A549 (cell line): ENCODE data around the gene MT1HL1.

Experiments used
- BHLHE40 ChIP-seq: IDR thresholded peaks from 2 replicates; pipeline ENCODE4 v1.6.1; 2012; ENCODE audit warnings: low read depth, low read length, inconsistent platforms
- CHD2 ChIP-seq: fragments of 150-350 bp; IDR thresholded peaks from 2 replicates; pipeline ENCODE4 v1.6.1; 2014; ENCODE audit warnings: low read length; ENCODE audit not compliant: partially characterized antibody
- CHD4 ChIP-seq: fragments of 200-600 bp; sonication (generic); IDR thresholded peaks from 2 replicates; pipeline ENCODE4 v1.6.1; 2016; ENCODE audit warnings: antibody characterized with exemption, mild to moderate bottlenecking, borderline replicate concordance
- ESRRA ChIP-seq: fragments of 150-350 bp; IDR thresholded peaks from 2 replicates; pipeline ENCODE4 v1.6.1; 2014; ENCODE audit warnings: mild to moderate bottlenecking, low read length, borderline replicate concordance
- FOXS1 ChIP-seq: fragments of 250-450 bp; sonication (Bioruptor Pico); IDR thresholded peaks from 2 replicates; pipeline ENCODE4 v1.5.0; 2020; ENCODE audit warnings: mild to moderate bottlenecking, moderate library complexity
- MAFK ChIP-seq: fragments of 450-650 bp; IDR thresholded peaks from 2 replicates; pipeline ENCODE4 v1.6.1; 2014; ENCODE audit not compliant: partially characterized antibody
- MYC ChIP-seq: IDR thresholded peaks from 2 replicates; pipeline ENCODE4 v1.6.1; 2012; ENCODE audit warnings: mild to moderate bottlenecking, inconsistent platforms, low read length, improper control_type of control experiment, borderline replicate concordance
- PHF8 ChIP-seq: fragments of 200-600 bp; sonication (generic); IDR thresholded peaks from 2 replicates; pipeline ENCODE4 v1.6.1; 2016; ENCODE audit warnings: low read depth, mild to moderate bottlenecking, antibody characterized with exemption, moderate library complexity, borderline replicate concordance
- POLR2A ChIP-seq: IDR thresholded peaks from 2 replicates; pipeline ENCODE4 v1.6.1; 2012; ENCODE audit warnings: mild to moderate bottlenecking, low read length
- RAD21 ChIP-seq, 2 experiments: fragments of >200 bp in 1 of 2; sonication (Bioruptor Twin) in 1 of 2; formaldehyde crosslinking in 1 of 2; IDR thresholded peaks in 1 of 2; conservative IDR thresholded peaks in 1 of 2; 2 replicates in 1 of 2; 3 replicates in 1 of 2; pipeline ENCODE4 v1.6.1; 2012 to 2018; ENCODE audit warnings: inconsistent platforms in 1 of 2
- TF ChIP-seq, protein P1 (sequence below): fragments of >200 bp; sonication (Bioruptor Twin); formaldehyde crosslinking; IDR thresholded peaks from 3 replicates; pipeline ENCODE4 v1.5.1; 2016
- TF ChIP-seq, protein P2 (sequence below): IDR thresholded peaks from 2 replicates; pipeline ENCODE4 v1.6.1; 2012

DNA sequence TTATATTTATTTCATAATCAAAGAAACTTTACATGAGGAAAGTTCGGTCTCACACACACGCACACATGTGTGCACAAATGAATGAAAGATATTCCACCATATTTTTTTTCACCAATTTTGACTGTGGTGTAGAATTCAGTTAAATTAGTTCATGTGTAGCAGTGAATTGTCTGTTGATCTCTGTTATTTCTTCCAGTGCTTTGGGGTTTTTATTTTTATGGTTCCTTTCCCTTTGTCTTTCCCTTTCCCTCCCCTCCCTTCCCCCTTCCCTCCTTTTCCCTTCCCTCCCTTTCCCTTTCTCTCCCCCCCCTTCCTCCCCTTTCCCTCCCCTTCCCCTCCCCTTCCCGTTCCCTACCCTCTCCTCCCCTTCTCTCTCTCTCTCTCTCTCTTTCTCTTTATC lies 46.7 kb upstream of the MT1HL1 start:
- TF ChIP-seq ESRRA (no peak), RAD21 (conservative IDR thresholded peaks at IDR 0.05 in 1 of 2, IDR thresholded peaks at IDR 0.05 in 1 of 2) (no peak), CHD4 (no peak), FOXS1 (CRISPR knock-in tag) (no peak), CHD2 (no peak), MYC (no peak), POLR2A (no peak), BHLHE40 (no peak), PHF8 (no peak), MAFK (no peak)
- TF ChIP-seq, protein P1, sequence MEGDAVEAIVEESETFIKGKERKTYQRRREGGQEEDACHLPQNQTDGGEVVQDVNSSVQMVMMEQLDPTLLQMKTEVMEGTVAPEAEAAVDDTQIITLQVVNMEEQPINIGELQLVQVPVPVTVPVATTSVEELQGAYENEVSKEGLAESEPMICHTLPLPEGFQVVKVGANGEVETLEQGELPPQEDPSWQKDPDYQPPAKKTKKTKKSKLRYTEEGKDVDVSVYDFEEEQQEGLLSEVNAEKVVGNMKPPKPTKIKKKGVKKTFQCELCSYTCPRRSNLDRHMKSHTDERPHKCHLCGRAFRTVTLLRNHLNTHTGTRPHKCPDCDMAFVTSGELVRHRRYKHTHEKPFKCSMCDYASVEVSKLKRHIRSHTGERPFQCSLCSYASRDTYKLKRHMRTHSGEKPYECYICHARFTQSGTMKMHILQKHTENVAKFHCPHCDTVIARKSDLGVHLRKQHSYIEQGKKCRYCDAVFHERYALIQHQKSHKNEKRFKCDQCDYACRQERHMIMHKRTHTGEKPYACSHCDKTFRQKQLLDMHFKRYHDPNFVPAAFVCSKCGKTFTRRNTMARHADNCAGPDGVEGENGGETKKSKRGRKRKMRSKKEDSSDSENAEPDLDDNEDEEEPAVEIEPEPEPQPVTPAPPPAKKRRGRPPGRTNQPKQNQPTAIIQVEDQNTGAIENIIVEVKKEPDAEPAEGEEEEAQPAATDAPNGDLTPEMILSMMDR = no peak
- TF ChIP-seq, protein P2, sequence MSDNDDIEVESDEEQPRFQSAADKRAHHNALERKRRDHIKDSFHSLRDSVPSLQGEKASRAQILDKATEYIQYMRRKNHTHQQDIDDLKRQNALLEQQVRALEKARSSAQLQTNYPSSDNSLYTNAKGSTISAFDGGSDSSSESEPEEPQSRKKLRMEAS = no peak
